HCT116 (cell line): ENCODE results near the gene NUP153.

Experiments used
- CEBPB ChIP-seq: IDR thresholded peaks from 2 replicates; pipeline ENCODE4 v1.6.1; 2012; ENCODE audit warnings: low read depth
- EZH2 ChIP-seq: fragments of 200-600 bp; sonication (generic); IDR thresholded peaks from 2 replicates; pipeline ENCODE4 v1.6.1; 2017; ENCODE audit warnings: antibody characterized with exemption, mixed run types
- JUND ChIP-seq: IDR thresholded peaks from 2 replicates; pipeline ENCODE4 v1.6.1; 2012
- POLR2A ChIP-seq: IDR thresholded peaks from 2 replicates; pipeline ENCODE4 v1.7.0; 2011; ENCODE audit warnings: borderline replicate concordance; ENCODE audit not compliant: insufficient read depth, insufficient read length; ENCODE audit errors: extremely low read depth
- POLR2AphosphoS5 ChIP-seq: IDR thresholded peaks from 2 replicates; pipeline ENCODE4 v1.6.1; 2011; ENCODE audit warnings: mild to moderate bottlenecking, low read depth, low read length, moderate library complexity
- SIN3A ChIP-seq: IDR thresholded peaks from 2 replicates; pipeline ENCODE4 v1.6.1; 2012; ENCODE audit warnings: low read depth
- YY1 ChIP-seq: IDR thresholded peaks from 2 replicates; pipeline ENCODE4 v1.6.1; 2011; ENCODE audit warnings: low read length, low read depth, moderate library complexity, mild to moderate bottlenecking; ENCODE audit not compliant: insufficient replicate concordance; ENCODE audit errors: extremely low read depth
- ZFX ChIP-seq: fragments of 450-650 bp; IDR thresholded peaks from 2 replicates; pipeline ENCODE4 v1.6.1; 2017
- TF ChIP-seq, protein P1 (sequence below), 3 experiments: fragments of 200-600 bp in 1 of 3; sonication (generic) in 1 of 3; IDR thresholded peaks in 2 of 3; conservative IDR thresholded peaks in 1 of 3; 2 replicates each; pipeline ENCODE4 v1.5.1; 2012 to 2017; ENCODE audit warnings: low read depth in 2 of 3, low read length in 2 of 3, antibody characterized with exemption in 1 of 3, borderline replicate concordance in 1 of 3, control low read depth in 1 of 3, mild to moderate bottlenecking in 1 of 3, mixed read lengths in 1 of 3, mixed run types in 1 of 3, moderate library complexity in 1 of 3; ENCODE audit not compliant: insufficient read depth in 1 of 3
- TF ChIP-seq, protein P2 (sequence below): IDR thresholded peaks from 2 replicates; pipeline ENCODE4 v1.6.1; 2012
- TF ChIP-seq, protein P3 (sequence below): IDR thresholded peaks from 2 replicates; pipeline ENCODE4 v1.6.1; 2012
- TF ChIP-seq, protein P4 (sequence below): IDR thresholded peaks from 2 replicates; pipeline ENCODE4 v1.6.1; 2011; ENCODE audit warnings: mild to moderate bottlenecking, low read length, moderate library complexity; ENCODE audit not compliant: insufficient replicate concordance; ENCODE audit errors: extremely low read depth

DNA sequence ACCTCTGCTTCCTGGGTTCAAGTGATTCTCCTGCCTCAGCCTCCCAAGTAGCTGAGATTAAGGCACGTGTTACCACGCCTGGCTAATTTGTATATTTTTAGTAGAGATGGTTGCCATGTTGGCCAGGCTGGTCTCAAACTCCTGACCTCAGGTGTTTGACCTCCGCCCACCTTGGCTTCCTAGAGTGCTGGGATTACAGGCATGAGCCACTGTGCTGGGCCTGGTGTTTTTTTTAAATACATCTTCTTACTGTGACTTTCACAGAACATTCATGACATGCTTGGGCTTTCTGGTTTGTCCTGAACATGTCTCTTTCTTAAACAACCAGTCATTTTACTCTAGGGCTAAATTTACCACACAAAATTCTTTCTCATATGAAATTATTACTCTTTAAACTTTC lies 141.3 kb downstream of the NUP153 start:
- TF ChIP-seq ZFX (no peak), EZH2 (no peak), CEBPB (no peak), POLR2AphosphoS5 (no peak), JUND (no peak), YY1 (no peak), POLR2A (no peak), SIN3A (no peak)
- TF ChIP-seq, protein P1, sequence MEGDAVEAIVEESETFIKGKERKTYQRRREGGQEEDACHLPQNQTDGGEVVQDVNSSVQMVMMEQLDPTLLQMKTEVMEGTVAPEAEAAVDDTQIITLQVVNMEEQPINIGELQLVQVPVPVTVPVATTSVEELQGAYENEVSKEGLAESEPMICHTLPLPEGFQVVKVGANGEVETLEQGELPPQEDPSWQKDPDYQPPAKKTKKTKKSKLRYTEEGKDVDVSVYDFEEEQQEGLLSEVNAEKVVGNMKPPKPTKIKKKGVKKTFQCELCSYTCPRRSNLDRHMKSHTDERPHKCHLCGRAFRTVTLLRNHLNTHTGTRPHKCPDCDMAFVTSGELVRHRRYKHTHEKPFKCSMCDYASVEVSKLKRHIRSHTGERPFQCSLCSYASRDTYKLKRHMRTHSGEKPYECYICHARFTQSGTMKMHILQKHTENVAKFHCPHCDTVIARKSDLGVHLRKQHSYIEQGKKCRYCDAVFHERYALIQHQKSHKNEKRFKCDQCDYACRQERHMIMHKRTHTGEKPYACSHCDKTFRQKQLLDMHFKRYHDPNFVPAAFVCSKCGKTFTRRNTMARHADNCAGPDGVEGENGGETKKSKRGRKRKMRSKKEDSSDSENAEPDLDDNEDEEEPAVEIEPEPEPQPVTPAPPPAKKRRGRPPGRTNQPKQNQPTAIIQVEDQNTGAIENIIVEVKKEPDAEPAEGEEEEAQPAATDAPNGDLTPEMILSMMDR (IDR thresholded peaks at IDR 0.05 in 2 of 3, conservative IDR thresholded peaks at IDR 0.05 in 1 of 3; ENCODE audit: borderline replicate concordance in 1 of 3, insufficient read depth in 1 of 3, low read depth in 2 of 3, low read length in 2 of 3): no peak
- TF ChIP-seq, protein P2, sequence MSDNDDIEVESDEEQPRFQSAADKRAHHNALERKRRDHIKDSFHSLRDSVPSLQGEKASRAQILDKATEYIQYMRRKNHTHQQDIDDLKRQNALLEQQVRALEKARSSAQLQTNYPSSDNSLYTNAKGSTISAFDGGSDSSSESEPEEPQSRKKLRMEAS: no peak
- TF ChIP-seq, protein P3, sequence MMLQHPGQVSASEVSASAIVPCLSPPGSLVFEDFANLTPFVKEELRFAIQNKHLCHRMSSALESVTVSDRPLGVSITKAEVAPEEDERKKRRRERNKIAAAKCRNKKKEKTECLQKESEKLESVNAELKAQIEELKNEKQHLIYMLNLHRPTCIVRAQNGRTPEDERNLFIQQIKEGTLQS: no peak
- TF ChIP-seq, protein P4, sequence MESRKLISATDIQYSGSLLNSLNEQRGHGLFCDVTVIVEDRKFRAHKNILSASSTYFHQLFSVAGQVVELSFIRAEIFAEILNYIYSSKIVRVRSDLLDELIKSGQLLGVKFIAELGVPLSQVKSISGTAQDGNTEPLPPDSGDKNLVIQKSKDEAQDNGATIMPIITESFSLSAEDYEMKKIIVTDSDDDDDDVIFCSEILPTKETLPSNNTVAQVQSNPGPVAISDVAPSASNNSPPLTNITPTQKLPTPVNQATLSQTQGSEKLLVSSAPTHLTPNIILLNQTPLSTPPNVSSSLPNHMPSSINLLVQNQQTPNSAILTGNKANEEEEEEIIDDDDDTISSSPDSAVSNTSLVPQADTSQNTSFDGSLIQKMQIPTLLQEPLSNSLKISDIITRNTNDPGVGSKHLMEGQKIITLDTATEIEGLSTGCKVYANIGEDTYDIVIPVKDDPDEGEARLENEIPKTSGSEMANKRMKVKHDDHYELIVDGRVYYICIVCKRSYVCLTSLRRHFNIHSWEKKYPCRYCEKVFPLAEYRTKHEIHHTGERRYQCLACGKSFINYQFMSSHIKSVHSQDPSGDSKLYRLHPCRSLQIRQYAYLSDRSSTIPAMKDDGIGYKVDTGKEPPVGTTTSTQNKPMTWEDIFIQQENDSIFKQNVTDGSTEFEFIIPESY: no peak
